ENCODE results near the gene U2SURP. TPM values are rescaled to one million over a fixed set of nuclear protein-coding genes. Genes with fewer than 3 reads are reported as not detected.
A peak's percentile ranks its signal among the peaks of the same experiment; 100 is the strongest.
"Not testable (repeated sequence)": the region's sequence is repeated elsewhere in the genome, so short reads cannot be mapped to it uniquely, and the experiment has no call there.

The U2SURP gene
- polyA plus RNA-seq, 1 donor = 101 TPM

DNA sequence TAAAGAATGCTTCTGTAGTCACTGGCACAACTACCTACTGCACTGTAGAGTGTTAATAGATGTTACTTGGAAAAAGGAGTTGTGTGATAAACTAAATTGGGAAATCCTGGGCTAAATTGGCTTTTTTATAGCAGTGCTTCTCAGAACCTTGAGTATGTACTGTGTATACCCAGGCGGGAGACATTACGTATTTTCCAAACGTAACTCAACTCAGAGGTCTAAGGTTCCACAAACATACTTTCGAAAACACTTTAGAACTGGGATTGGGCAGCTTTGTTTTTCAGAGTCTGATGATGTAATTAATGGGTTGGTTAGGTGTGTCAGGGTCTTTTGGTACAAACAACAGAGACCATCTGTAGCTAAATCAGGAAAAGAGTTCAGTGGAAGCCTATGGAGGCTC lies 64.7 kb downstream of the U2SURP start:
- Histone ChIP-seq H3K9me3 (ENCODE audit: control insufficient read depth, low read depth, low read length) (no peaks in the 10 kb centered on the region), H3K36me3 (ENCODE audit: control insufficient read depth, insufficient read depth, low read length) (no peaks in the 10 kb centered on the region), H3K4me1 (ENCODE audit: control insufficient read depth, insufficient read depth, low read length) (peaks cover 4% of the 10 kb centered on the region), H3K27me3 (ENCODE audit: control insufficient read depth, insufficient read depth, low read length) (no peaks in the 10 kb centered on the region), H3K27ac (ENCODE audit: low read length) (no peak overlapping the region), H3K4me3 (ENCODE audit: low read length) (no peak overlapping the region)
- DNase-seq = no peak
- WGBS (ENCODE audit: insufficient coverage, low lambda C conversion rate) = 100% methylated on average over 1 of the region's 4 CpGs

DNA sequence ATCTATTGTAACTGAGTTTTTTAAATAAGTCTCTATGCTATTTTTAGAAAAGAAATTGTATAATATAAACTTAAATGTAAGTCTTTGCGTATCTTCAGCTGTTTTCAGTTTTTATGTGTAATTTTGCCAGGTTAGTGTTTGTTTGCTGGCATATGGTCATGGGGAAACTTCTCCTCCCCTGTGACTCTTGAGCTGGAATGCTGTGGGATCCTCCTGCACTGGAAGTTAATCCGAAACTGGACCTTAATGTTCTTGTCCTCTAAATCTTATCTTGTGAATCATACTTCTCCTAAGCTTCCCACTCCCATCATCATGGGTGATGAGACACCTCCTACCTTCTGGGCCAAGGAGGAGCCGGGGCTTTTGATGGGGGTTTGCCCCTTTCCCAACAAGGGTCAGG lies 65.8 kb downstream of the U2SURP start:
- H3K27me3 ChIP-seq (ENCODE audit: control insufficient read depth, insufficient read depth, low read length) = no peaks in the 10 kb centered on the region
- H3K27ac ChIP-seq (ENCODE audit: low read length) = no peak overlapping the region
- no peaks in the 10 kb centered on the region for H3K36me3 ChIP-seq (ENCODE audit: control insufficient read depth, insufficient read depth, low read length)
- no peak for DNase-seq
- peaks cover 4% of the 10 kb centered on the region for H3K4me1 ChIP-seq (ENCODE audit: control insufficient read depth, insufficient read depth, low read length)
- WGBS (ENCODE audit: insufficient coverage, low lambda C conversion rate) = 67% methylated on average over 1 of the region's 3 CpGs
- no peaks in the 10 kb centered on the region for H3K9me3 ChIP-seq (ENCODE audit: control insufficient read depth, low read depth, low read length)
- H3K4me3 ChIP-seq (ENCODE audit: low read length) = no peak overlapping the region

DNA sequence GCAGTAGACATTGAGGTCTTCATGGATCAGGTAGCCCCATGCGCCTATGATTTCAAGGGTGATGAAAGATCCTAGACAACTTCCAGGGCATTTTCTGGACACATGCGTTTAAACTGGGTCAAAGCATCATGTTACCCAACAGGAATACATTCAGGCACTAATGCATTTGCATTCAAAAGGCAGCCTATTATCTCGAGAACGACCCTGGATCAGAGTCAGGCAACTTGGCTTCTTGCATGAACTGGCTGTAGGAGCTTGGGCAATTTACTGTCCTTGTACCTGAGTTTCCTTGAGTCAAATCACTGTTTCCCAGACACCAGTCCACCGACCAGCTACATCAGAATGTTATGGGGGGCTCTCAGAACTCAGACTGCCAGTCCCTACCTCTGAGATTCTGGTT lies 66.7 kb downstream of the U2SURP start:
- peaks cover 4% of the 10 kb centered on the region for H3K4me1 ChIP-seq (ENCODE audit: control insufficient read depth, insufficient read depth, low read length)
- no CpG with 5 or more reads among the region's 5 CpGs for WGBS (ENCODE audit: insufficient coverage, low lambda C conversion rate)
- no peak overlapping the region for H3K27ac ChIP-seq (ENCODE audit: low read length)
- no peaks in the 10 kb centered on the region for H3K27me3 ChIP-seq (ENCODE audit: control insufficient read depth, insufficient read depth, low read length)
- no peak overlapping the region for H3K4me3 ChIP-seq (ENCODE audit: low read length)
- H3K9me3 ChIP-seq (ENCODE audit: control insufficient read depth, low read depth, low read length) = no peaks in the 10 kb centered on the region
- no peaks in the 10 kb centered on the region for H3K36me3 ChIP-seq (ENCODE audit: control insufficient read depth, insufficient read depth, low read length)
- no peak for DNase-seq

DNA sequence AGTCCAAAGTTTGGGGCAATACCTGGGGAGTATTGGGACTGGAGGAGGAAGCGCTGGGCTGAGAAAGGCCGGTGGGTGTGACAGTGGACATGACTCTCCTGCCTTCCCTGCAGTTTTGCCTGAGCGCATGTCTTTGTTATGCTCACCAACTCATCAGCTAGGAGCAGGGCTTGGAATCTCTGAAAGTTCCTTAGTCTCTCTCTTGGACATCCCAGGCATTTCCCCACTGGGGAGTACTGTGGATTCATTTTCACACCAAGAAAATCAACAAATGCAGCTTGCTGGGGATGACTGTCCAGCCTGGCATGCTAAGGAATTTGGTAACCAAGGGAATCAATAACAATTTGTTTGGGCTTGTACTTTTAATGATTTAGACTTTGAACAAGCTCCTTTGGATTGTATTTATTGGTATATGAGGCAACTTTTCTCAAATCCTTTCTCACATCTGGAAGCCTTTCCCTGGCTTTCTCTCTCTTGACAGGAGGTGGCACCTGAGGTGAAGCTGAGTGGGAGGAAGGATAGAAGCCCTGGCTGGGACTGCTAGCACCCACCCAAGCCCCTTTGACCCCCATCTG lies 69.7 kb downstream of the U2SURP start:
- Histone ChIP-seq H3K27ac (ENCODE audit: low read length) (no peak overlapping the region), H3K4me3 (ENCODE audit: low read length) (no peak overlapping the region), H3K9me3 (ENCODE audit: control insufficient read depth, low read depth, low read length) (no peaks in the 10 kb centered on the region), H3K4me1 (ENCODE audit: control insufficient read depth, insufficient read depth, low read length) (no peaks in the 10 kb centered on the region), H3K27me3 (ENCODE audit: control insufficient read depth, insufficient read depth, low read length) (no peaks in the 10 kb centered on the region), H3K36me3 (ENCODE audit: control insufficient read depth, insufficient read depth, low read length) (no peaks in the 10 kb centered on the region)
- peak in 1 of 2 donors; percentile 25 for DNase-seq
- WGBS (ENCODE audit: insufficient coverage, low lambda C conversion rate) = no CpG with 5 or more reads among the region's 3 CpGs

DNA sequence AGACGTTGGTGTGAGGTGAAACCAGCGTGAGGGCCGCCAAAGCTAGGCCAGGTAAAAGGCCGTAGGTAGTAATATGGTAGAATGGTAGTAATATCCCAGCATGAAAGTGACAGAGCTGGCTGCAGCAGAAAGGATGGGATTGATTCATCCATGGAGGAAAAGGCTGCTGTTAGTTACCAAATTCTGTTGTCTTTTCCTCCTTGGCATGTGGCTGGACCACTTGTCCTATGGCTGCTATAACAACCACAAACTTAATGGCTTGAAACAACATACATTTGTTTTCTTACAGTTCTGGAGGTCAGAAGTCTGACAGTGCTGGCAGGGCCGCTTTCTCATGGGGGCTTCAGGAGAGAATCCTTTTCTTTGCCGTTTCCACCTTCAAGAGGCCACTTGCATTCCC lies 70.4 kb downstream of the U2SURP start:
- Histone ChIP-seq H3K9me3 (ENCODE audit: control insufficient read depth, low read depth, low read length) (no peaks in the 10 kb centered on the region), H3K4me3 (ENCODE audit: low read length) (no peak overlapping the region), H3K4me1 (ENCODE audit: control insufficient read depth, insufficient read depth, low read length) (no peaks in the 10 kb centered on the region), H3K36me3 (ENCODE audit: control insufficient read depth, insufficient read depth, low read length) (no peaks in the 10 kb centered on the region), H3K27ac (ENCODE audit: low read length) (no peak overlapping the region), H3K27me3 (ENCODE audit: control insufficient read depth, insufficient read depth, low read length) (no peaks in the 10 kb centered on the region)
- no CpG with 5 or more reads among the region's 6 CpGs for WGBS (ENCODE audit: insufficient coverage, low lambda C conversion rate)
- no peak for DNase-seq

DNA sequence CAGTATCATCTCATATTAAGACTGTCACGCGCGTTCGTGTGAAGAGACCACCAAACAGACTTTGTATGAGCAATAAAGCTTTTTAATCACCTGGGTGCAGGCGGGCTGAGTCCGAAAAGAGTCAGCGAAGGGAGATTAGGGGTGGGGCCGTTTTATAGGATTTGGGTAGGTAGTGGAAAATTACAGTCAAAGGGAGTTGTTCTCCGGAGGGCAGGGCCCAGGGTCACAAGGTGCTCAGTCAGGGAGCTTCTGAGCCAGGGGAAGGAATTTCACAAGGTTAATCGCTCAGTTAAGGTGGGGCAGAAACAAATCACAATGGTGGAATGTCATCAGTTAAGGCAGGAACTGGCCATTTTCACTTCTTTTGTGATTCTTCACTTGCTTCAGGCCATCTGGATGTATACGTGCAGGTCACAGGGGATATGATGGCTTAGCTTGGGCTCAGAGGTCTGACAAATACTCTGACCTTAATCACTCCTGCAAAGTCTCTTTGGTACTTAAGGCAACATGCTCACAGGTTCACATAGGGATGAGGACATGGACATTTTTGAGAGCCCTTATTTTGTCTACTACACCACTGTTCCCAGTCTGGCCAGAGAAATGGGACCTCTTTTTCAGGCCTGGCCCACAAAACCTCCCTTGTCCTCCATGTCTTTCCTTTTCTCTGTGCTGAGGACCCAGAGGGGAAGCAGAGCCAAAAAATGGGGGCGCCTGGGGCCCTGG lies 71.1 kb downstream of the U2SURP start:
- not testable (repeated sequence) for H3K27me3 ChIP-seq (ENCODE audit: control insufficient read depth, insufficient read depth, low read length); H3K4me3 ChIP-seq (ENCODE audit: low read length); H3K27ac ChIP-seq (ENCODE audit: low read length); H3K36me3 ChIP-seq (ENCODE audit: control insufficient read depth, insufficient read depth, low read length); DNase-seq; H3K4me1 ChIP-seq (ENCODE audit: control insufficient read depth, insufficient read depth, low read length); H3K9me3 ChIP-seq (ENCODE audit: control insufficient read depth, low read depth, low read length)
- WGBS (ENCODE audit: insufficient coverage, low lambda C conversion rate) = 93% methylated on average over 3 of the region's 12 CpGs

DNA sequence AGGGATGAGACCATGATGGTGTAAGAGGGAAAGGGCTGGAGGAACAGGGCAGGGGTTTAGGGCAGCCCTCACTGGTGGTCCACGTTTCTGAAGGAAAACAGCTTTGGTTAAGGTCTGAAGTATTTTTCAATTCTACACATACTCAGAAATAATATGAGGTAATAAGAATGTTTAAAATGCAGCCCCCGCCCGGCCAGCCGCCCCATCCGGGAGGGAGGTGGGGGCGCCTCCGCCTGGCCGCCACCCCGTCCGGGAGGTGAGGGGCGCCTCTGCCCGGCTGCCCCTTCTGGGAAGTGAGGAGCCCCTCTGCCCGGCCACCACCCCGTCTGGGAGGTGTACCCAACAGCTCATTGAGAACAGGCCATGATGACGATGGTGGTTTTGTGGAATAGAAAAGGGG lies 72.2 kb downstream of the U2SURP start:
- not testable (repeated sequence) for H3K4me1 ChIP-seq (ENCODE audit: control insufficient read depth, insufficient read depth, low read length); H3K9me3 ChIP-seq (ENCODE audit: control insufficient read depth, low read depth, low read length); H3K36me3 ChIP-seq (ENCODE audit: control insufficient read depth, insufficient read depth, low read length); DNase-seq; H3K4me3 ChIP-seq (ENCODE audit: low read length); H3K27ac ChIP-seq (ENCODE audit: low read length); H3K27me3 ChIP-seq (ENCODE audit: control insufficient read depth, insufficient read depth, low read length)
- WGBS (ENCODE audit: insufficient coverage, low lambda C conversion rate) = no CpG with 5 or more reads among the region's 15 CpGs

DNA sequence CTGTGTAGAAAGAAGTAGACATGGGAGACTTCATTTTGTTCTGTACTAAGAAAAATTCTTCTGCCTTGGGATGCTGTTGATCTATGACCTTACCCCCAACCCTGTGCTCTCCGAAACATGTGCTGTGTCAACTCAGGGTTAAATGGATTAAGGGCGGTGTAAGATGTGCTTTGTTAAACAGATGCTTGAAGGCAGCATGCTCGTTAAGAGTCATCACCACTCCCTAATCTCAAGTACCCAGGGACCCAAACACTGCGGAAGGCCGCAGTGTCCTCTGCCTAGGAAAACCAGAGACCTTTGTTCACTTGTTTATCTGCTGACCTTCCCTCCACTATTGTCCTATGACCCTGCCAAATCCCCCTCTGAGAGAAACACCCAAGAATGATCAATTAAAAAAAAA lies 72.6 kb downstream of the U2SURP start:
- H3K27me3 ChIP-seq (ENCODE audit: control insufficient read depth, insufficient read depth, low read length); H3K4me1 ChIP-seq (ENCODE audit: control insufficient read depth, insufficient read depth, low read length); H3K9me3 ChIP-seq (ENCODE audit: control insufficient read depth, low read depth, low read length); H3K27ac ChIP-seq (ENCODE audit: low read length); H3K4me3 ChIP-seq (ENCODE audit: low read length); DNase-seq; H3K36me3 ChIP-seq (ENCODE audit: control insufficient read depth, insufficient read depth, low read length): not testable (repeated sequence)
- no CpG with 5 or more reads among the region's 5 CpGs for WGBS (ENCODE audit: insufficient coverage, low lambda C conversion rate)

DNA sequence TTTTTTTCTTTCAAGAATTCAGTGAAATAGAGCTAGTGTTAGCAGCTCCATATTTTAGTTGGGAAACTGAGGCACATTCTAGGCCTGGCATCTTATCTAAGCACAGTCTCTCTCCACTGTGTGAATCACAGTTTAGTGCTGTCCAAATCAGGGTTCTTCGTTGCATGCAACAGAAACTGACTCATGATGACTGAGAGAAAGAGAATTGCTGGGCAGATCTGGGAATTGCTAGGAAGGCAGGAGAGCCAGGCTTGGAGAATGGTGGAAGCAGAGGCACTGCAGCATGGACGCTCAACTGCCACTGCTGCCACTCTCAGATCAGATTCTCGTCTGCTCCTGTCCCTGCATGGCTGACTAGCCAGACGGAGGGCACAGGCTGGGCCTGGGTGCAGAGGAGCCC lies 77.5 kb downstream of the U2SURP start:
- Histone ChIP-seq H3K9me3 (ENCODE audit: control insufficient read depth, low read depth, low read length) (no peaks in the 10 kb centered on the region), H3K4me3 (ENCODE audit: low read length) (no peak overlapping the region), H3K27me3 (ENCODE audit: control insufficient read depth, insufficient read depth, low read length) (peaks cover 5% of the 10 kb centered on the region), H3K27ac (ENCODE audit: low read length) (no peak overlapping the region), H3K36me3 (ENCODE audit: control insufficient read depth, insufficient read depth, low read length) (no peaks in the 10 kb centered on the region), H3K4me1 (ENCODE audit: control insufficient read depth, insufficient read depth, low read length) (no peaks in the 10 kb centered on the region)
- no CpG with 5 or more reads among the region's 4 CpGs for WGBS (ENCODE audit: insufficient coverage, low lambda C conversion rate)
- DNase-seq = no peak

DNA sequence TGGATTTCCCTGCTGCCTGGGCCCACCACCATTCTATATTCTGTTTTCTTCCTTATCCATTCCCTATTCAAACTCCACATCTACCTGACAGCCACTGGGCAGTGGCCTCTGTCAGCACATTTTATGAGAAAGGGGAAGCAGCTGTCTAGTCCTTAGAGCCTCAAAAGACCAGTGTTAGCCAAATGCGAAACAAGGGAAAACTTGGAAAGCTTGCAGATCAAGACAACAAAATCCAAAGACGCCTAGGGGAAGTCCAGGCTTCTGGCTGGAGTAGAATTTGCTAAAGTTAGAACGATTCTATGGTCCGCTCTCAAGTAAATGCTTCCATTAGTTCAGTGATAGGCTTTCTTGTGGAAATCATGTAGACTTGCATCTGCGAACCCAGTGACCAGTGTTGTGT lies 78.8 kb downstream of the U2SURP start:
- no CpG with 5 or more reads among the region's 5 CpGs for WGBS (ENCODE audit: insufficient coverage, low lambda C conversion rate)
- no peaks in the 10 kb centered on the region for H3K9me3 ChIP-seq (ENCODE audit: control insufficient read depth, low read depth, low read length)
- no peak for DNase-seq
- H3K4me3 ChIP-seq (ENCODE audit: low read length) = no peak overlapping the region
- H3K36me3 ChIP-seq (ENCODE audit: control insufficient read depth, insufficient read depth, low read length) = no peaks in the 10 kb centered on the region
- H3K27ac ChIP-seq (ENCODE audit: low read length) = no peak overlapping the region
- peaks cover 5% of the 10 kb centered on the region for H3K27me3 ChIP-seq (ENCODE audit: control insufficient read depth, insufficient read depth, low read length)
- no peaks in the 10 kb centered on the region for H3K4me1 ChIP-seq (ENCODE audit: control insufficient read depth, insufficient read depth, low read length)

DNA sequence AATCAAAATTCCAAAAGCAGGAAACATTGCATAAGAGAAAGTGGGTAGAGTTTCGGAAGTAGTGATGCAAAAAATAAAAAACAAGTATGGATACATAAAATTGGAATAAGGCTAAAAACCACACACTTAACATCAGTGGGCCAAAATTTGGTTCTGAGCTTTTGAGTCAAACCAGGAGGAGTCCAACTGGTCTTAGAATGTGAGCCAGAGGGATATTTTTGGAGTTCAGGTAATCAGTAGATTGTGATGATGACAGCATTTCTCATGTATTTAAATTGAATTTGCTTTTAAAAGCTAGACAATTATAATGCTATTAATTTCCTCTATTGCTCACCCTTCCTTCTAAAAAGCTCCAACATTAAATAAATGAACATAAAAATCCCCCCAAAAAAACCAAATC lies 80.0 kb downstream of the U2SURP start:
- H3K27ac ChIP-seq (ENCODE audit: low read length) = no peak overlapping the region
- no peak for DNase-seq
- H3K27me3 ChIP-seq (ENCODE audit: control insufficient read depth, insufficient read depth, low read length) = peaks cover 5% of the 10 kb centered on the region
- H3K9me3 ChIP-seq (ENCODE audit: control insufficient read depth, low read depth, low read length) = no peaks in the 10 kb centered on the region
- no peaks in the 10 kb centered on the region for H3K4me1 ChIP-seq (ENCODE audit: control insufficient read depth, insufficient read depth, low read length)
- 80% methylated on average over 1 of the region's 1 CpG for WGBS (ENCODE audit: insufficient coverage, low lambda C conversion rate)
- H3K4me3 ChIP-seq (ENCODE audit: low read length) = no peak overlapping the region
- no peaks in the 10 kb centered on the region for H3K36me3 ChIP-seq (ENCODE audit: control insufficient read depth, insufficient read depth, low read length)
